ENCODE data around the gene NIN.
"Not testable (repeated sequence)": the region's sequence is repeated elsewhere in the genome, so short reads cannot be mapped to it uniquely, and the experiment has no call there.

NIN gene

GRCh38 chr14:50820786-50821509, 10.0 kb downstream of the NIN start:
- DNase-seq (ENCODE audit: low spot score) = no peak

GRCh38 chr14:50819303-50819702, 11.7 kb downstream of the NIN start:
- not testable (repeated sequence) for DNase-seq (ENCODE audit: low spot score)

- DNase-seq (ENCODE audit: low spot score) = no peak
Observed at GRCh38 chr14:50816395-50817047, 14.4 kb downstream of the NIN start.

- not testable (repeated sequence) for DNase-seq (ENCODE audit: low spot score)
Observed at GRCh38 chr14:50815526-50815925, 15.4 kb downstream of the NIN start.

- DNase-seq (ENCODE audit: low spot score) = not testable (repeated sequence)
Observed at GRCh38 chr14:50815058-50815457, 15.9 kb downstream of the NIN start.

GRCh38 chr14:50814161-50814560, 16.8 kb downstream of the NIN start:
- DNase-seq (ENCODE audit: low spot score) = no peak

GRCh38 chr14:50813544-50813863, 17.5 kb downstream of the NIN start:
- DNase-seq (ENCODE audit: low spot score) = peak; percentile 61

- no peak for DNase-seq (ENCODE audit: low spot score)
Observed at GRCh38 chr14:50812856-50813543, 18.0 kb downstream of the NIN start.

GRCh38 chr14:50812180-50812579, 18.8 kb downstream of the NIN start:
- no peak for DNase-seq (ENCODE audit: low spot score)

GRCh38 chr14:50808053-50808452, 22.9 kb downstream of the NIN start:
- no peak for DNase-seq (ENCODE audit: low spot score)

GRCh38 chr14:50806241-50806933, 24.6 kb downstream of the NIN start:
- no peak for DNase-seq (ENCODE audit: low spot score)

GRCh38 chr14:50805396-50805795, 25.6 kb downstream of the NIN start:
- no peak for DNase-seq (ENCODE audit: low spot score)

- no peak for DNase-seq (ENCODE audit: low spot score)
Observed at GRCh38 chr14:50804181-50804721, 26.7 kb downstream of the NIN start.

- no peak for DNase-seq (ENCODE audit: low spot score)
Observed at GRCh38 chr14:50801706-50802105, 29.3 kb downstream of the NIN start.

- no peak for DNase-seq (ENCODE audit: low spot score)
Observed at GRCh38 chr14:50800032-50800431, 30.9 kb downstream of the NIN start.

- peak; percentile 28 for DNase-seq (ENCODE audit: low spot score)
Observed at GRCh38 chr14:50798048-50798421, 32.9 kb downstream of the NIN start.

- no peak for DNase-seq (ENCODE audit: low spot score)
Observed at GRCh38 chr14:50797250-50798047, 33.5 kb downstream of the NIN start.

GRCh38 chr14:50796390-50796789, 34.6 kb downstream of the NIN start:
- no peak for DNase-seq (ENCODE audit: low spot score)

GRCh38 chr14:50795909-50796308, 35.1 kb downstream of the NIN start:
- no peak for DNase-seq (ENCODE audit: low spot score)

GRCh38 chr14:50795142-50795541, 35.8 kb downstream of the NIN start:
- DNase-seq (ENCODE audit: low spot score) = no peak

GRCh38 chr14:50794068-50794645, 36.8 kb downstream of the NIN start:
- DNase-seq (ENCODE audit: low spot score) = peak; percentile 24

Measured in NAMALWA (cell line).